ENCODE results near the gene ZNF222. TPM values are rescaled to one million over a fixed set of nuclear protein-coding genes. Genes with fewer than 3 reads are reported as not detected.

Gene ZNF222
- total RNA-seq, 4 donors from 2014 or later, result 2.7 to 4.3 (median 3.4) TPM

GRCh38 chr19:44007473-44007872 lies 17.7 kb upstream of the ZNF222 start:
- Histone ChIP-seq H3K27ac (no peak overlapping the region), H3K36me3 (peaks cover 56% of the 10 kb centered on the region), H3K4me3 (no peak overlapping the region), H3K9me3 (peaks cover 39% of the 10 kb centered on the region), H3K4me1 (peaks cover 11% of the 10 kb centered on the region), H3K27me3 (no peaks in the 10 kb centered on the region)
- no peak for TF ChIP-seq POLR2A (IDR thresholded peaks at IDR 0.05)
- DNase-seq (ENCODE audit: low spot score in 2 of 2), result no peak
- WGBS, result over 99% methylated on average over 6 of the region's 6 CpGs

GRCh38 chr19:44010468-44010867 lies 14.7 kb upstream of the ZNF222 start:
- H3K4me1 ChIP-seq, result no peaks in the 10 kb centered on the region
- H3K27ac ChIP-seq, result no peak overlapping the region
- H3K4me3 ChIP-seq, result no peak overlapping the region
- no peaks in the 10 kb centered on the region for H3K27me3 ChIP-seq
- 97% methylated on average over 5 of the region's 5 CpGs for WGBS
- H3K9me3 ChIP-seq, result peaks cover 41% of the 10 kb centered on the region
- no peak for TF ChIP-seq EP300 (IDR thresholded peaks at IDR 0.05)
- TF ChIP-seq CTCF (IDR thresholded peaks at IDR 0.05), result no peak
- no peak for TF ChIP-seq POLR2A (IDR thresholded peaks at IDR 0.05)
- TF ChIP-seq POLR2AphosphoS5 (IDR thresholded peaks at IDR 0.05), result no peak
- DNase-seq (ENCODE audit: low spot score in 2 of 2), result no peak
- peaks cover 56% of the 10 kb centered on the region for H3K36me3 ChIP-seq

- 48% methylated on average over 2 of the region's 2 CpGs for WGBS
- H3K36me3 ChIP-seq, result no peaks in the 10 kb centered on the region
- TF ChIP-seq EP300 (IDR thresholded peaks at IDR 0.05) (no peak), POLR2AphosphoS5 (IDR thresholded peaks at IDR 0.05) (no peak), CTCF (IDR thresholded peaks at IDR 0.05) (no peak), POLR2A (IDR thresholded peaks at IDR 0.05) (no peak)
Measured at GRCh38 chr19:44019498-44019897, 5.7 kb upstream of the ZNF222 start.

GRCh38 chr19:44021221-44021620 lies 4.0 kb upstream of the ZNF222 start:
- Histone ChIP-seq H3K9me3 (no peaks in the 10 kb centered on the region), H3K4me3 (no peak overlapping the region), H3K27me3 (no peaks in the 10 kb centered on the region), H3K4me1 (peaks cover 15% of the 10 kb centered on the region), H3K27ac (no peak overlapping the region), H3K36me3 (no peaks in the 10 kb centered on the region)
- TF ChIP-seq EP300 (IDR thresholded peaks at IDR 0.05), result no peak
- no peak for TF ChIP-seq CTCF (IDR thresholded peaks at IDR 0.05)
- TF ChIP-seq POLR2A (IDR thresholded peaks at IDR 0.05), result no peak
- TF ChIP-seq POLR2AphosphoS5 (IDR thresholded peaks at IDR 0.05), result no peak
- no peak for DNase-seq (ENCODE audit: low spot score in 2 of 2)

More at GRCh38 chr19:44019498-44019897, 5.7 kb upstream of the ZNF222 start:
- DNase-seq (ENCODE audit: low spot score in 2 of 2), result no peak
- Histone ChIP-seq H3K27me3 (no peaks in the 10 kb centered on the region), H3K4me3 (no peak overlapping the region), H3K27ac (no peak overlapping the region), H3K4me1 (no peaks in the 10 kb centered on the region), H3K9me3 (no peaks in the 10 kb centered on the region)

GRCh38 chr19:44024900-44025216 lies 321 bp upstream of the ZNF222 start:
- Histone ChIP-seq H3K4me3 (peak overlapping the region; percentile 83), H3K27me3 (no peaks in the 10 kb centered on the region), H3K4me1 (peaks cover 15% of the 10 kb centered on the region), H3K27ac (no peak overlapping the region), H3K9me3 (peaks cover 2% of the 10 kb centered on the region), H3K36me3 (peaks cover 30% of the 10 kb centered on the region)
- 45% methylated on average over 4 of the region's 4 CpGs for WGBS
- DNase-seq (ENCODE audit: low spot score in 2 of 2), result no peak
- no peak for TF ChIP-seq EP300 (IDR thresholded peaks at IDR 0.05)
- TF ChIP-seq POLR2AphosphoS5 (IDR thresholded peaks at IDR 0.05), result no peak
- no peak for TF ChIP-seq CTCF (IDR thresholded peaks at IDR 0.05)
- no peak for TF ChIP-seq POLR2A (IDR thresholded peaks at IDR 0.05)

GRCh38 chr19:44026622-44027021 lies 1.4 kb downstream of the ZNF222 start:
- no peak for DNase-seq (ENCODE audit: low spot score in 2 of 2)
- Histone ChIP-seq H3K9me3 (peaks cover 12% of the 10 kb centered on the region), H3K27me3 (no peaks in the 10 kb centered on the region), H3K4me1 (peaks cover 15% of the 10 kb centered on the region), H3K36me3 (peaks cover 47% of the 10 kb centered on the region), H3K4me3 (no peak overlapping the region), H3K27ac (no peak overlapping the region)
- TF ChIP-seq CTCF (IDR thresholded peaks at IDR 0.05) (no peak), EP300 (IDR thresholded peaks at IDR 0.05) (no peak), POLR2A (IDR thresholded peaks at IDR 0.05) (no peak), POLR2AphosphoS5 (IDR thresholded peaks at IDR 0.05) (no peak)
- WGBS, result 93% methylated on average over 6 of the region's 6 CpGs

Measured in suprapubic skin (tissue), 4 donors.